Fibroblast of lung (primary cell): ENCODE data around the gene DIAPH3.

Experiments used
- EZH2 ChIP-seq: IDR thresholded peaks from 2 replicates; pipeline ENCODE4 v1.5.1; 2012; ENCODE audit warnings: low read length, control low read depth, mild to moderate bottlenecking; ENCODE audit errors: missing control alignments
- TF ChIP-seq, protein P1 (sequence below), 2 donors: IDR thresholded peaks in 1 of 2; conservative IDR thresholded peaks in 1 of 2; 1 replicate in 1 of 2; 2 replicates in 1 of 2; pipeline ENCODE4 v1.5.1; 2011 to 2012; ENCODE audit warnings: low read length in 2 of 2, control low read depth in 1 of 2, inconsistent platforms in 1 of 2, low read depth in 1 of 2, mild to moderate bottlenecking in 1 of 2

DNA sequence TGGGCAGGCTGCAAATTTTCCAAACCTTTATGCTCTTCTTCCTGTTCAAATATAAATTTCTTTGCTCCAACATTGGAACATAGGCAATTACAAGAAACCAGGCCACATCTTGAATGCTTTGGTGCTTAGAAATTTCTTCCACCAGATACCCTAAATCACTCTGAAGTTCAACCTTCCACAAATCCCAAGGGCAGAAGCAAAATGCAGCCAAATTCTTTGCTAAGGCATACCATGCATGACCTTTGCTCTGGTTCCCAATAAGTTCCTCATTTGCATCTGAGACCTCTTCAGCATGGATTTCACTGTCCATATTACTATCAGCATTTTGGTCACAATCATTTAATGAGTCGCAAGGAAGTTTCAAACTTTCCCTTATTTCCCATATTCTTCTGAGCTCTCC, 130.9 kb downstream of the DIAPH3 start:
- TF ChIP-seq, protein P1, sequence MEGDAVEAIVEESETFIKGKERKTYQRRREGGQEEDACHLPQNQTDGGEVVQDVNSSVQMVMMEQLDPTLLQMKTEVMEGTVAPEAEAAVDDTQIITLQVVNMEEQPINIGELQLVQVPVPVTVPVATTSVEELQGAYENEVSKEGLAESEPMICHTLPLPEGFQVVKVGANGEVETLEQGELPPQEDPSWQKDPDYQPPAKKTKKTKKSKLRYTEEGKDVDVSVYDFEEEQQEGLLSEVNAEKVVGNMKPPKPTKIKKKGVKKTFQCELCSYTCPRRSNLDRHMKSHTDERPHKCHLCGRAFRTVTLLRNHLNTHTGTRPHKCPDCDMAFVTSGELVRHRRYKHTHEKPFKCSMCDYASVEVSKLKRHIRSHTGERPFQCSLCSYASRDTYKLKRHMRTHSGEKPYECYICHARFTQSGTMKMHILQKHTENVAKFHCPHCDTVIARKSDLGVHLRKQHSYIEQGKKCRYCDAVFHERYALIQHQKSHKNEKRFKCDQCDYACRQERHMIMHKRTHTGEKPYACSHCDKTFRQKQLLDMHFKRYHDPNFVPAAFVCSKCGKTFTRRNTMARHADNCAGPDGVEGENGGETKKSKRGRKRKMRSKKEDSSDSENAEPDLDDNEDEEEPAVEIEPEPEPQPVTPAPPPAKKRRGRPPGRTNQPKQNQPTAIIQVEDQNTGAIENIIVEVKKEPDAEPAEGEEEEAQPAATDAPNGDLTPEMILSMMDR (conservative IDR thresholded peaks at IDR 0.05 in 1 of 2, IDR thresholded peaks at IDR 0.05 in 1 of 2; ENCODE audit: low read depth in 1 of 2, low read length in 2 of 2), result no peak
- no peak for TF ChIP-seq EZH2
